ENCODE data around the gene ST3GAL4. TPM values are rescaled to one million over a fixed set of nuclear protein-coding genes. Genes with fewer than 3 reads are reported as not detected.

ST3GAL4 gene
- total RNA-seq, 1 experiment from 2014 or later: 17.3 TPM

DNA sequence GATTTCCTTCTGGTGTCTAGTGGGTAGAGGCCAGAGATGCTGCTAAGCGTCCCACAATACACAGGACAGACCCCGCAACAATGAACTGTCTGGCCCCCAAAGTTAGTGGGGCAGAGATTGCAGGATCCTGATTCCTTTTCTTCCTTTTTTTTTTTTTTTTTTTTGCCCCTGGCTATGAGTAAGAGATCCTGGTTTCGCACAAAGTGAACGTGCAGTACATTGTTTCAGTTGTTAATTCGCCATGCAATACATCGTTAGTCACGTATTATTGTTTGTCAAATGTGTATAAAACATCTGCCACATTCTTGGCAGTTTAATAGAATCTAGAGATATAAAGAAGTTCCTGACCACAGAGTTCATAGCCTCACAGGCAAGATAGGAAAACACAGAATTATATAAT, 20.2 kb downstream of the ST3GAL4 start (continued):
- TF ChIP-seq, protein P1, sequence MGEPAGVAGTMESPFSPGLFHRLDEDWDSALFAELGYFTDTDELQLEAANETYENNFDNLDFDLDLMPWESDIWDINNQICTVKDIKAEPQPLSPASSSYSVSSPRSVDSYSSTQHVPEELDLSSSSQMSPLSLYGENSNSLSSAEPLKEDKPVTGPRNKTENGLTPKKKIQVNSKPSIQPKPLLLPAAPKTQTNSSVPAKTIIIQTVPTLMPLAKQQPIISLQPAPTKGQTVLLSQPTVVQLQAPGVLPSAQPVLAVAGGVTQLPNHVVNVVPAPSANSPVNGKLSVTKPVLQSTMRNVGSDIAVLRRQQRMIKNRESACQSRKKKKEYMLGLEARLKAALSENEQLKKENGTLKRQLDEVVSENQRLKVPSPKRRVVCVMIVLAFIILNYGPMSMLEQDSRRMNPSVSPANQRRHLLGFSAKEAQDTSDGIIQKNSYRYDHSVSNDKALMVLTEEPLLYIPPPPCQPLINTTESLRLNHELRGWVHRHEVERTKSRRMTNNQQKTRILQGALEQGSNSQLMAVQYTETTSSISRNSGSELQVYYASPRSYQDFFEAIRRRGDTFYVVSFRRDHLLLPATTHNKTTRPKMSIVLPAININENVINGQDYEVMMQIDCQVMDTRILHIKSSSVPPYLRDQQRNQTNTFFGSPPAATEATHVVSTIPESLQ (CRISPR knock-in tag; IDR thresholded peaks at IDR 0.05): no peak
- TF ChIP-seq, protein P2, sequence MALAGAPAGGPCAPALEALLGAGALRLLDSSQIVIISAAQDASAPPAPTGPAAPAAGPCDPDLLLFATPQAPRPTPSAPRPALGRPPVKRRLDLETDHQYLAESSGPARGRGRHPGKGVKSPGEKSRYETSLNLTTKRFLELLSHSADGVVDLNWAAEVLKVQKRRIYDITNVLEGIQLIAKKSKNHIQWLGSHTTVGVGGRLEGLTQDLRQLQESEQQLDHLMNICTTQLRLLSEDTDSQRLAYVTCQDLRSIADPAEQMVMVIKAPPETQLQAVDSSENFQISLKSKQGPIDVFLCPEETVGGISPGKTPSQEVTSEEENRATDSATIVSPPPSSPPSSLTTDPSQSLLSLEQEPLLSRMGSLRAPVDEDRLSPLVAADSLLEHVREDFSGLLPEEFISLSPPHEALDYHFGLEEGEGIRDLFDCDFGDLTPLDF (CRISPR knock-in tag; IDR thresholded peaks at IDR 0.05): no peak

DNA sequence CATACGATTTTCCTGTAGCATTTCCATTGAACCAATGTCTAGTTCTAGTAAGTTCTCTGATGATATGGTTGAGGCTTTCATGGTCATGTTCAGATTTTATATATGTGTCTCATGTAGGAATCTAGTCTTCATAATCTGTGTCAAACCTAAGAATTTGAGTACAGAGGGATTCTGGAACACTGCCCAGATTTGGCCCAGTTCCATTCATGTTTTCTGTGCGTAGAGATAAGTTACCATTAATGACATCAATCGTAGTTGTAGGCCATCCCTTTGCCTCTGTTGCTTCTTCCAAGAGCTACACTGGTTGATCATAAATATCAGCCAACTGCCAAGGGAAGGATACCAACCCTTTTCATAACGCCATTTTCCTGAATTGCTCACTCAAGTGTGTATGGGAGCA, 23.3 kb downstream of the ST3GAL4 start:
- DNase-seq (ENCODE audit: low spot score): no peak
- H3K27ac Mint-ChIP-seq: peak overlapping the region; percentile 2; the same call in 1 of the 2 replicates
- TF ChIP-seq CREM (CRISPR knock-in tag; IDR thresholded peaks at IDR 0.05): no peak
- no peak for TF ChIP-seq TEAD4 (CRISPR knock-in tag; IDR thresholded peaks at IDR 0.05)
- no peak for TF ChIP-seq SMAD3 (CRISPR knock-in tag; IDR thresholded peaks at IDR 0.05; ENCODE audit: borderline replicate concordance)
- TF ChIP-seq, protein P3, sequence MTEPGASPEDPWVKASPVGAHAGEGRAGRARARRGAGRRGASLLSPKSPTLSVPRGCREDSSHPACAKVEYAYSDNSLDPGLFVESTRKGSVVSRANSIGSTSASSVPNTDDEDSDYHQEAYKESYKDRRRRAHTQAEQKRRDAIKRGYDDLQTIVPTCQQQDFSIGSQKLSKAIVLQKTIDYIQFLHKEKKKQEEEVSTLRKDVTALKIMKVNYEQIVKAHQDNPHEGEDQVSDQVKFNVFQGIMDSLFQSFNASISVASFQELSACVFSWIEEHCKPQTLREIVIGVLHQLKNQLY (CRISPR knock-in tag; IDR thresholded peaks at IDR 0.05): no peak
- TF ChIP-seq, protein P4, sequence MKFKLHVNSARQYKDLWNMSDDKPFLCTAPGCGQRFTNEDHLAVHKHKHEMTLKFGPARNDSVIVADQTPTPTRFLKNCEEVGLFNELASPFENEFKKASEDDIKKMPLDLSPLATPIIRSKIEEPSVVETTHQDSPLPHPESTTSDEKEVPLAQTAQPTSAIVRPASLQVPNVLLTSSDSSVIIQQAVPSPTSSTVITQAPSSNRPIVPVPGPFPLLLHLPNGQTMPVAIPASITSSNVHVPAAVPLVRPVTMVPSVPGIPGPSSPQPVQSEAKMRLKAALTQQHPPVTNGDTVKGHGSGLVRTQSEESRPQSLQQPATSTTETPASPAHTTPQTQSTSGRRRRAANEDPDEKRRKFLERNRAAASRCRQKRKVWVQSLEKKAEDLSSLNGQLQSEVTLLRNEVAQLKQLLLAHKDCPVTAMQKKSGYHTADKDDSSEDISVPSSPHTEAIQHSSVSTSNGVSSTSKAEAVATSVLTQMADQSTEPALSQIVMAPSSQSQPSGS (CRISPR knock-in tag; IDR thresholded peaks at IDR 0.05; ENCODE audit: borderline replicate concordance, low read depth): no peak
- no peak for TF ChIP-seq TCF7 (CRISPR knock-in tag; IDR thresholded peaks at IDR 0.05; ENCODE audit: low read depth)
- TF ChIP-seq, protein P5, sequence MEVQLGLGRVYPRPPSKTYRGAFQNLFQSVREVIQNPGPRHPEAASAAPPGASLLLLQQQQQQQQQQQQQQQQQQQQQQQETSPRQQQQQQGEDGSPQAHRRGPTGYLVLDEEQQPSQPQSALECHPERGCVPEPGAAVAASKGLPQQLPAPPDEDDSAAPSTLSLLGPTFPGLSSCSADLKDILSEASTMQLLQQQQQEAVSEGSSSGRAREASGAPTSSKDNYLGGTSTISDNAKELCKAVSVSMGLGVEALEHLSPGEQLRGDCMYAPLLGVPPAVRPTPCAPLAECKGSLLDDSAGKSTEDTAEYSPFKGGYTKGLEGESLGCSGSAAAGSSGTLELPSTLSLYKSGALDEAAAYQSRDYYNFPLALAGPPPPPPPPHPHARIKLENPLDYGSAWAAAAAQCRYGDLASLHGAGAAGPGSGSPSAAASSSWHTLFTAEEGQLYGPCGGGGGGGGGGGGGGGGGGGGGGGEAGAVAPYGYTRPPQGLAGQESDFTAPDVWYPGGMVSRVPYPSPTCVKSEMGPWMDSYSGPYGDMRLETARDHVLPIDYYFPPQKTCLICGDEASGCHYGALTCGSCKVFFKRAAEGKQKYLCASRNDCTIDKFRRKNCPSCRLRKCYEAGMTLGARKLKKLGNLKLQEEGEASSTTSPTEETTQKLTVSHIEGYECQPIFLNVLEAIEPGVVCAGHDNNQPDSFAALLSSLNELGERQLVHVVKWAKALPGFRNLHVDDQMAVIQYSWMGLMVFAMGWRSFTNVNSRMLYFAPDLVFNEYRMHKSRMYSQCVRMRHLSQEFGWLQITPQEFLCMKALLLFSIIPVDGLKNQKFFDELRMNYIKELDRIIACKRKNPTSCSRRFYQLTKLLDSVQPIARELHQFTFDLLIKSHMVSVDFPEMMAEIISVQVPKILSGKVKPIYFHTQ (CRISPR knock-in tag; IDR thresholded peaks at IDR 0.05): no peak
- TF ChIP-seq, protein P6, sequence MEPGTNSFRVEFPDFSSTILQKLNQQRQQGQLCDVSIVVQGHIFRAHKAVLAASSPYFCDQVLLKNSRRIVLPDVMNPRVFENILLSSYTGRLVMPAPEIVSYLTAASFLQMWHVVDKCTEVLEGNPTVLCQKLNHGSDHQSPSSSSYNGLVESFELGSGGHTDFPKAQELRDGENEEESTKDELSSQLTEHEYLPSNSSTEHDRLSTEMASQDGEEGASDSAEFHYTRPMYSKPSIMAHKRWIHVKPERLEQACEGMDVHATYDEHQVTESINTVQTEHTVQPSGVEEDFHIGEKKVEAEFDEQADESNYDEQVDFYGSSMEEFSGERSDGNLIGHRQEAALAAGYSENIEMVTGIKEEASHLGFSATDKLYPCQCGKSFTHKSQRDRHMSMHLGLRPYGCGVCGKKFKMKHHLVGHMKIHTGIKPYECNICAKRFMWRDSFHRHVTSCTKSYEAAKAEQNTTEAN (CRISPR knock-in tag; IDR thresholded peaks at IDR 0.05): no peak
- no peak for TF ChIP-seq ZNF121 (CRISPR knock-in tag; IDR thresholded peaks at IDR 0.05)
- TF ChIP-seq NR3C1 (CRISPR knock-in tag; conservative IDR thresholded peaks at IDR 0.05; ENCODE audit: low read depth): no peak
- TF ChIP-seq FOXJ3 (CRISPR knock-in tag; IDR thresholded peaks at IDR 0.05; ENCODE audit: borderline replicate concordance): no peak
- TF ChIP-seq, protein P7, sequence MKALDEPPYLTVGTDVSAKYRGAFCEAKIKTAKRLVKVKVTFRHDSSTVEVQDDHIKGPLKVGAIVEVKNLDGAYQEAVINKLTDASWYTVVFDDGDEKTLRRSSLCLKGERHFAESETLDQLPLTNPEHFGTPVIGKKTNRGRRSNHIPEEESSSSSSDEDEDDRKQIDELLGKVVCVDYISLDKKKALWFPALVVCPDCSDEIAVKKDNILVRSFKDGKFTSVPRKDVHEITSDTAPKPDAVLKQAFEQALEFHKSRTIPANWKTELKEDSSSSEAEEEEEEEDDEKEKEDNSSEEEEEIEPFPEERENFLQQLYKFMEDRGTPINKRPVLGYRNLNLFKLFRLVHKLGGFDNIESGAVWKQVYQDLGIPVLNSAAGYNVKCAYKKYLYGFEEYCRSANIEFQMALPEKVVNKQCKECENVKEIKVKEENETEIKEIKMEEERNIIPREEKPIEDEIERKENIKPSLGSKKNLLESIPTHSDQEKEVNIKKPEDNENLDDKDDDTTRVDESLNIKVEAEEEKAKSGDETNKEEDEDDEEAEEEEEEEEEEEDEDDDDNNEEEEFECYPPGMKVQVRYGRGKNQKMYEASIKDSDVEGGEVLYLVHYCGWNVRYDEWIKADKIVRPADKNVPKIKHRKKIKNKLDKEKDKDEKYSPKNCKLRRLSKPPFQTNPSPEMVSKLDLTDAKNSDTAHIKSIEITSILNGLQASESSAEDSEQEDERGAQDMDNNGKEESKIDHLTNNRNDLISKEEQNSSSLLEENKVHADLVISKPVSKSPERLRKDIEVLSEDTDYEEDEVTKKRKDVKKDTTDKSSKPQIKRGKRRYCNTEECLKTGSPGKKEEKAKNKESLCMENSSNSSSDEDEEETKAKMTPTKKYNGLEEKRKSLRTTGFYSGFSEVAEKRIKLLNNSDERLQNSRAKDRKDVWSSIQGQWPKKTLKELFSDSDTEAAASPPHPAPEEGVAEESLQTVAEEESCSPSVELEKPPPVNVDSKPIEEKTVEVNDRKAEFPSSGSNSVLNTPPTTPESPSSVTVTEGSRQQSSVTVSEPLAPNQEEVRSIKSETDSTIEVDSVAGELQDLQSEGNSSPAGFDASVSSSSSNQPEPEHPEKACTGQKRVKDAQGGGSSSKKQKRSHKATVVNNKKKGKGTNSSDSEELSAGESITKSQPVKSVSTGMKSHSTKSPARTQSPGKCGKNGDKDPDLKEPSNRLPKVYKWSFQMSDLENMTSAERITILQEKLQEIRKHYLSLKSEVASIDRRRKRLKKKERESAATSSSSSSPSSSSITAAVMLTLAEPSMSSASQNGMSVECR (CRISPR knock-in tag; IDR thresholded peaks at IDR 0.05; ENCODE audit: borderline replicate concordance): no peak
- TF ChIP-seq, protein P1 (CRISPR knock-in tag; IDR thresholded peaks at IDR 0.05): no peak
- TF ChIP-seq, protein P8, sequence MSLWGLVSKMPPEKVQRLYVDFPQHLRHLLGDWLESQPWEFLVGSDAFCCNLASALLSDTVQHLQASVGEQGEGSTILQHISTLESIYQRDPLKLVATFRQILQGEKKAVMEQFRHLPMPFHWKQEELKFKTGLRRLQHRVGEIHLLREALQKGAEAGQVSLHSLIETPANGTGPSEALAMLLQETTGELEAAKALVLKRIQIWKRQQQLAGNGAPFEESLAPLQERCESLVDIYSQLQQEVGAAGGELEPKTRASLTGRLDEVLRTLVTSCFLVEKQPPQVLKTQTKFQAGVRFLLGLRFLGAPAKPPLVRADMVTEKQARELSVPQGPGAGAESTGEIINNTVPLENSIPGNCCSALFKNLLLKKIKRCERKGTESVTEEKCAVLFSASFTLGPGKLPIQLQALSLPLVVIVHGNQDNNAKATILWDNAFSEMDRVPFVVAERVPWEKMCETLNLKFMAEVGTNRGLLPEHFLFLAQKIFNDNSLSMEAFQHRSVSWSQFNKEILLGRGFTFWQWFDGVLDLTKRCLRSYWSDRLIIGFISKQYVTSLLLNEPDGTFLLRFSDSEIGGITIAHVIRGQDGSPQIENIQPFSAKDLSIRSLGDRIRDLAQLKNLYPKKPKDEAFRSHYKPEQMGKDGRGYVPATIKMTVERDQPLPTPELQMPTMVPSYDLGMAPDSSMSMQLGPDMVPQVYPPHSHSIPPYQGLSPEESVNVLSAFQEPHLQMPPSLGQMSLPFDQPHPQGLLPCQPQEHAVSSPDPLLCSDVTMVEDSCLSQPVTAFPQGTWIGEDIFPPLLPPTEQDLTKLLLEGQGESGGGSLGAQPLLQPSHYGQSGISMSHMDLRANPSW (CRISPR knock-in tag; conservative IDR thresholded peaks at IDR 0.05; ENCODE audit: low read depth): no peak
- TF ChIP-seq CREB1 (CRISPR knock-in tag; IDR thresholded peaks at IDR 0.05): no peak

More for the DNA sequence above, 23.3 kb downstream of the ST3GAL4 start:
- no peaks in the 10 kb centered on the region for H3K4me1 Mint-ChIP-seq
- ATAC-seq: no peak
- CTCF ChIA-PET: no interaction called here
- POLR2A ChIA-PET: no interaction called here
- no peaks in the 10 kb centered on the region for H3K36me3 Mint-ChIP-seq
- H3K4me3 Mint-ChIP-seq: no peak overlapping the region
- no peaks in the 10 kb centered on the region for H3K9me3 Mint-ChIP-seq
- H3K27me3 Mint-ChIP-seq (ENCODE audit: low read depth): no peaks in the 10 kb centered on the region
